Kasumi-1 (cell line): ENCODE measurements around the gene CPSF4.

Source experiments
- DNase-seq, 2 experiments: peaks; one replicate each; lab custom pipeline; 2025; lab: John Stamatoyannopoulos, UW

The CPSF4 gene

GRCh38 chr7:99449326-99449725 is 10.6 kb downstream of the CPSF4 start:
- no peak for DNase-seq

- DNase-seq, result no peak
Observed at GRCh38 chr7:99451936-99452335, 13.2 kb downstream of the CPSF4 start.

GRCh38 chr7:99452541-99452940 is 13.8 kb downstream of the CPSF4 start:
- no peak for DNase-seq

GRCh38 chr7:99453105-99453504 is 14.4 kb downstream of the CPSF4 start:
- DNase-seq, result no peak

GRCh38 chr7:99455874-99456273 is 17.1 kb downstream of the CPSF4 start:
- DNase-seq, result no peak

- no peak for DNase-seq
Observed at GRCh38 chr7:99456288-99456687, 17.5 kb downstream of the CPSF4 start.

- no peak for DNase-seq
Observed at GRCh38 chr7:99457050-99457649, 18.4 kb downstream of the CPSF4 start.

- DNase-seq, result no peak
Observed at GRCh38 chr7:99457650-99458493, 19.1 kb downstream of the CPSF4 start.

GRCh38 chr7:99459087-99459486 is 20.3 kb downstream of the CPSF4 start:
- peak; percentile 59 to 60 for DNase-seq

- DNase-seq, result no peak
Observed at GRCh38 chr7:99460651-99461050, 21.9 kb downstream of the CPSF4 start.

GRCh38 chr7:99461221-99461620 is 22.5 kb downstream of the CPSF4 start:
- DNase-seq, result peak; percentile 17 to 39

GRCh38 chr7:99465421-99465768 is 26.7 kb downstream of the CPSF4 start:
- DNase-seq, result no peak

- no peak for DNase-seq
Observed at GRCh38 chr7:99468336-99468918, 29.7 kb downstream of the CPSF4 start.

- DNase-seq, result no peak
Observed at GRCh38 chr7:99469381-99470065, 30.8 kb downstream of the CPSF4 start.

GRCh38 chr7:99472561-99473314 is 34.0 kb downstream of the CPSF4 start, which contains the start of gene ZNF789:
Gene ZNF789, plus strand, starts transcription at chr7:99472890. Its CDS starts 3,567 bp downstream, at chr7:99476457.
- peak; percentile 95 to 96 for DNase-seq

- peak; percentile 88 to 93 for DNase-seq
Observed at GRCh38 chr7:99473315-99473596, 34.5 kb downstream of the CPSF4 start.

GRCh38 chr7:99476107-99476506 is 37.4 kb downstream of the CPSF4 start:
- DNase-seq, result no peak

- no peak for DNase-seq
Observed at GRCh38 chr7:99478464-99479440, 40.0 kb downstream of the CPSF4 start.

- no peak for DNase-seq
Observed at GRCh38 chr7:99485094-99485493, 46.4 kb downstream of the CPSF4 start.

GRCh38 chr7:99489235-99489634 is 50.5 kb downstream of the CPSF4 start:
- DNase-seq, result peak; percentile 17 to 42

- no peak for DNase-seq
Observed at GRCh38 chr7:99490878-99491277, 52.1 kb downstream of the CPSF4 start.
